GM18868 (cell line): ENCODE results near the gene KCNG2.
A peak's percentile ranks its signal among the peaks of the same experiment; 100 is the strongest.

Experiments
- ATAC-seq: cut with Tn5 transposase; IDR thresholded peaks from one replicate; pipeline ENCODE4 v1.9.1; 2021; ENCODE audit warnings: mild to moderate bottlenecking, moderate library complexity; ENCODE audit not compliant: unreplicated experiment

The KCNG2 gene

DNA sequence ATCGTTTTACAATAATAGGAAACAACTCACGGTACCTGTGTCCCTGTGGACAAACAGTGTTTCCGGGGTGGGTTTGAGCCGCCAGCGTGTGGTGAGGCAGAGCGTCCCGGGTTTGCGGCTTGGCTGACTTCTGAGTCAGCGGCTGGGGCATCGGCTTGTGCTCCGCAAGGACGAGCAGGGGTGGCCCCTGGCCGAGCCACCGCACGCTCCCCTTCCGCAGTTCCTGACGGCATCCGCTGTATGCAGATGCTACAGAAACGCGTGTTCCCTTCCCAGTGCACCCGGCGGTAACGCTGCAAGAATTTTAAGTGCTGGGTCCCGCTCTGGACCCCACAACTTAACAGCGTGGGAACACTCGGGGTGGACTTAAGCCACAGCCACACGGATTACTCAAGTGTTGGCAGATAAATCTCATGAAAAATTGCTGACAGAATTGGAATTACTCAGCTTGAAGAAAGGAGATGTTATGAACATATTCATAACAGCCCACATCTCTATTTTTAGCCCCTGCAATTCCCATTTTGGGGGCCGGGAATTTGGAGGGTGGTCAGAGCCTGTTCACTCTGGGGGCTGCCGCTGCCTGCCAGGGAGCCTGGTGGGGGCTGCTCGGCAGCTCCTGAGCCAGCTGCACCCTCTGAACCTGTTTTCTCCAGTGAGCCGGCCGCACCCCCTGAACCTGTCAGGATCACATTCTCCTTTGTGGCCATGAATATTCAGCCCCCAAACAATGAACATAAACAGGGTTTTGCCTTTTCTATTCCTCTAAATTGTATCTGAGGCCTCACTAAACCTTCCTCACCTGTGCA, 12.6 kb upstream of the KCNG2 start:
- no peak for ATAC-seq

DNA sequence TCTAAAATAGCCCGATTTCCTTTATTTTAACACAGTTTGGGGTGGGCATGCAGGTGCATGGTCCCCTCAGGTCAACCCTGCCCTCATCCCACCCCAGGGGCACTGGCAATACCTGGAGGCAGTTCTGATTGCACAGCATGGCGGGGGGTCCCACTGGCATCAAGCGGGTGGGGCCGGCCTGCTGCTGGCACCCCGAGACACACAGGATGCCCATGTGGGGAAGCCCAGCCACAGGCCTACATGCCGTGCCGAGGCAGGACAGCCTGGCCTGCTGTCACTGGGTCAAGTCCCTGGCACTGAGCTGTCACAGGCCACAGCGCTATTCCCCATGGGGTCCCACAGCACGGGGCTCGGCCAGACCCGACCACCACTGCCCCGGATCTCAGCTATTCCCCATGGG, 11.9 kb upstream of the KCNG2 start:
- ATAC-seq = no peak

DNA sequence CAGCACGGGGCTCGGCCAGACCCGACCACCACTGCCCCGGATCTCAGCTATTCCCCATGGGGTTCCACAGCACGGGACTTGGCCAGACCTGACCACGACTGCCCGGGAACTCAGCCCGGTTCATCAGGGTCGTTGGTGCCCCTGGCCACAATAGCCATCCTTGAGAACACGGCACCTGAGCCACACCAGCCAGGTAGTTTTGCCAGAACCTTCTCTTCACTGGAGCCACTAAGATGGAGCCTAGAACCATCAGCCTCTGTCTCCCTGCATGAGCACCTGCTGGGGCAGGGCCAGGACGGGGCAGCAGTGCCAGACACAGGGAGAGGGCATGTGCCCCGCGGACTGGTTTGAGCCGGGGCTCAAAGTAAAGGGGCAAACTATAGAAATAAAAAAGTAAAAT, 11.4 kb upstream of the KCNG2 start:
- no peak for ATAC-seq

DNA sequence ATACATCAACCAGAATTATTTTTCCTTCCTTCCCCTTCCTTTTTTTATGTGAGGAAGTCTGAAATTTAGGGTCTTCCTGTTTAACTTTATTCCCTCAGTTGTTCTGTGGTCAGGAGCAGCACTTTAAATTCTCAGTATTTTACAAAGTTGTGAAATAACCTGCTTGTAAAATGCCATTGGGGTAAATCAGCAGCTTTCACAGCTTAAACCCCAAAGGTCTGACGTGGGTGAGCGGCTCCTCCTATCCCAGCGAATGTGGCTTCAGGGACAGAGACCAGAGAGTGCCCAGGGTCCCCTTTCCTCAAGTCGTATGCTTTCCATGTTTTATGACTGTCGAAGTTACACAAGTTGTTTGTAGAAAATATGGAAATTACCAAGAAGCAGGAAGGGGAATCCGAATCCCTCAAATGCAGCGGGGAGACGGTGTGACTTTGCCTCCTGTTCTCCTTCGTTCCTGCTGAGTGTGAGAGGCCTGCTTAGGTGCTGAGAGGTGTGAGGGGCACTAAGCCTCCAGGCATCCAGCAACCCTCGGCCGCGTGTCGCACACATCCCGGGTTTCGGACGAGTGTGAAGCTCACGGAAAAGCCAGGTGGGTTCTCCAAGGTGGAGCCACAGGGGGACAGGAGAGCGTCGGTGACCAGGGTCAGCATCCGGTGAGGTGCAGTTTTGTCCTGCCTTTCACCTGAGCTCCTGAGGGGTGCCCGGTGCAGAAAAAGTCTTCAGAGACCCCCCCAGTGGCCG, 10.8 kb upstream of the KCNG2 start:
- no peak for ATAC-seq

DNA sequence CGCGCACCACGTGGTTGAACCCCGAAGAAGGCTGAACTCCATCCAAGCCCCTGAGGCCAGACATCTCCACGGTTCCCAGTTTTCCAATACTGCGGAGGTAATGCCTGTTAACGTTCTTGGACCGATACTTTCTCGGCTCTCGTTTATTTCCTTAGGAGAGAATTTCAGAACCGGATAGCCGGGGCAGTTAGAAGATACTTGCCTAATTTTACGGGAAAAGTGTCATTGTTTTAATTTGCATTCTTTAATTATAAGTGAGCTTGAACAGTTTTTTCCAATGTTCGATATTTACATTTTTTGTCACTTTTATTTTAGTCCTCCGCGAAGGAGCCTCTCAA, 10.2 kb upstream of the KCNG2 start:
- no peak for ATAC-seq

DNA sequence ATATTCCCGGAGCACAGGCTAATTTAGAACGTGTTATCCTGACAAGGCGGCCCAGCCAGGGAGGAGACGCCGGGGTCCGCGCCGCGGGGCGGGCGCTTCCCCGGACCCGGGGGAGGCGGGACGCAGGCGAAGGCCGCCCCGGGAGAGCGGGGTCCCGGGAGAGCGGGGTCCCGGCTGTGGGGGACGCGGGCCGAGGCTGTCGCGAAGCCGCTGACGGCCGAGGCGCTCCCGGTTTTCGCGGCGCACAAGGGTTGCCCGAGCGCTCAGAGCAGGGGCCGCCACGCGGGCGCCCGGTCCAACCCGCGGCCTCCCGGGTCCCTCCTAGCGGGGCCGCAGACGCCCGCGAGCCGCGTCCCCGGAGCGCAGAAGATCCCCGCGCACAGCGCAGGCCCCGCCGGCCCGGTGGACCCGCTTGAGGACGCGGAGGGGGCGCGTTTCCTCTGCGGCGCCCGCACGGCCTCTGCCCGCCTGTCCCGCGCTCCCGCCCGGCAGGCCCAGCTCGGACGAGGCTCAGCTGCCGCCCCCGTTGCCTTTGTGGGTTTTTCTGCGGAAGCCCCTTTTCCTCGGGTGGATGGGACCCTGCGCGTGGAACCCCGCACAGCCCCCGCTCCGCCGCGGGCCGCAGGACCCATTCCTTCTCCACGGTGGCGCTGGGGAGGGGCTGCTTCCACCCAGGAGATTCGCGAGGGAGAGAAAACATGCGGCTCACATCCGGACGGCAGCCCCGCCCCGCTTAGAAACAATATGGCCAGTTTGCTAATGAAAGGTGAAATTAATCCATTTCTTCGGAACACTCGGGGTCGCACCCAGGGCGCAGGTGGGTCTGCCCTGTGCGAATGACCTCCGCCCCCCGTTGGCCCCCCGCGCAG, 9.6 kb upstream of the KCNG2 start:
- ATAC-seq = no peak

DNA sequence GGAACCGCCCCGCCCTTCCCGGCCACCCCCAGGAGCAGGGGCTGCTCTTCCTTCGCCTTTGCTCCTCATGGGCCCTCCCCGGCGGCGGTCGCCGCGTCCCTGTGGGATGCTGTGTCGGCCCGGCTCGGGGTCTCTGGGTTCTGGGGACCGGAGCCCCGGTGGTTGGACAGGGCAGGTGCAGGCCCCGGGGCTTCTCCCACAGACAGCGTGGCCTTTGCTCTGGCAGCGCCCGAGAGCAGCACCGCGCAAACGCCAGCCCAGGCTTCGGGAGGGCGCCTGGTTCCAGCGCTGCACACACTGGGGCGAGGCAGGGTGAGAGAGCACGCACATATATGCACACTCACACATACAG, 9.0 kb upstream of the KCNG2 start:
- ATAC-seq = no peak

DNA sequence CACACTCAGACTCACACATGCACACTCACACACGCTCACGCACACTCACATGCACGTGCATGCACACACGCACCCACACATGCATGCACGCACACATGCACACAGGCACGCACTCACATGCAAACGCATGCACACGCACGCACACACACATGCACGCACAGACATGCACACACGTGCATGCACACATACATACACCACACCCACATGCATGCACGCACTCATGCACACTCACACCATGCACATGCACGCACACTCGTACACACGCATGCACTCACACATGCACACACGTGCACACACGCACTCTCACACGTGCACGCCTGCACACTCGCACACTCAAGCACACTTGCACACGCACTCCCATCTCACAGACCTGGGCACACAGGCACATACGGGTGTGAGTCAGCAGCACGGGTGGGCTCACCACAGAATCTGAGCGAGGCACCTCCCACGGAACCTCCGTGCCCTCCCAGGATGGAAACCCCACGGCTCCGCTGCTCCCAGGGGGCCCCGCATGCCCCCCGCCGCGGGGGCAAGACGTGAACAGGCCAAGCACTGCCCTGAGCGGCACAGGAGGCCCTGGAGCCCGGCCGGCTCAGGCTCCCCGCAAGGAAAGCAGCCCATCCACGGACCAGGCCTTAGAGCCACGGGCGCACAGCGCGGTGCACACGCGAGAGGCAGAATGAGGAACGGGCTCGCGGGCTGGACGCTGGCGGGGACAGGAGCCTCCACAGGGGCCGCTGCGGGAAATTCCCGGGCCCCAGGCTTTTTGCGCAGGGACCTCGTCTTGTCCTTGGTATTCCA, 8.4 kb upstream of the KCNG2 start:
- no peak for ATAC-seq

DNA sequence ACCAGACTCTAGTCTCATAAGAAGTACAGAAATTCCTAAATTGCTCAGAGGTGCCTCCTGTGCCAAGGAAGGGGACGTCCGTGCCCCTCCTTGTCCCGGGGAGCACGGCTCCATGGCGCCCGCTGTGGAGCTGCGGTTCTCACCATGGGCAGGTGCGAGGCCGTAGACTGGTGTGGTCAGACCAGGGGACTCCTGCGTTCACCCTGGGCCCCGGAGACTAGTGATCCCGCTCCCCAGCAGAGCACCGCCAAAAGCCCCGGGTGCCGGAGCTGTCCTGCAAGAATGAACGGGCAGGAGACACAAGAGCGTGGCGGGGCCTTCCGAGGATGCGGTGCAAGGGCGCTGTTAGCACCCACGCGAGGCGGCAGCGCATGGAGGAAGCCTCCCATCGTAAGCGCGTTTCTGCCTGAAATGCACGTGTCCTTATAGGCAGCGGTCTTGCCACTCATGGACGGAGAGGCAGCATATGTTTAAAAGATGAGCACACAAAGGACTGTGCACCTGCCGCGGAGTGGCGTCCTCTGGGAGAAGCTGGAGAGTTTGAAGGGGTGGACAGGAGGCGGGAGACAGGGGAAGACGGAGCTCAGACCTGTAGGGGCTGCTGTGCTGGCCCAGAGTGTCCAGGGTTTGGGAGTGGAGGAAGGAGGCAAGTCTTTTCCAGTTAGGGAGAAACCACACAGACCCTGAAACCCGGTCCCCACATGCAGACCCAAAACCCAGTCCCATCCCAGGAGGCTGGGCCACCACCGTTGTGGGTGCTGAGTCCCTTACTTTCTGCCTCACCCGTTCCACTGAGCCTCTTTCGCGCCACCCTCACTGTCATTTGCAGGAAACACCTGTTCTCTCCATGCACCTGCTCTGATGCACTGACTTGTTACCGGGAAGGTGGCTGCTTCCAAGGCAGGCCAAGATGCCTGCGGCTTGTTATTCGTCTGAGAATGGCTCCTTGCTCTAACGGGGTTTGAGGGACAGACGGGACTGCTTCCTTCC, 7.5 kb upstream of the KCNG2 start:
- ATAC-seq = no peak

DNA sequence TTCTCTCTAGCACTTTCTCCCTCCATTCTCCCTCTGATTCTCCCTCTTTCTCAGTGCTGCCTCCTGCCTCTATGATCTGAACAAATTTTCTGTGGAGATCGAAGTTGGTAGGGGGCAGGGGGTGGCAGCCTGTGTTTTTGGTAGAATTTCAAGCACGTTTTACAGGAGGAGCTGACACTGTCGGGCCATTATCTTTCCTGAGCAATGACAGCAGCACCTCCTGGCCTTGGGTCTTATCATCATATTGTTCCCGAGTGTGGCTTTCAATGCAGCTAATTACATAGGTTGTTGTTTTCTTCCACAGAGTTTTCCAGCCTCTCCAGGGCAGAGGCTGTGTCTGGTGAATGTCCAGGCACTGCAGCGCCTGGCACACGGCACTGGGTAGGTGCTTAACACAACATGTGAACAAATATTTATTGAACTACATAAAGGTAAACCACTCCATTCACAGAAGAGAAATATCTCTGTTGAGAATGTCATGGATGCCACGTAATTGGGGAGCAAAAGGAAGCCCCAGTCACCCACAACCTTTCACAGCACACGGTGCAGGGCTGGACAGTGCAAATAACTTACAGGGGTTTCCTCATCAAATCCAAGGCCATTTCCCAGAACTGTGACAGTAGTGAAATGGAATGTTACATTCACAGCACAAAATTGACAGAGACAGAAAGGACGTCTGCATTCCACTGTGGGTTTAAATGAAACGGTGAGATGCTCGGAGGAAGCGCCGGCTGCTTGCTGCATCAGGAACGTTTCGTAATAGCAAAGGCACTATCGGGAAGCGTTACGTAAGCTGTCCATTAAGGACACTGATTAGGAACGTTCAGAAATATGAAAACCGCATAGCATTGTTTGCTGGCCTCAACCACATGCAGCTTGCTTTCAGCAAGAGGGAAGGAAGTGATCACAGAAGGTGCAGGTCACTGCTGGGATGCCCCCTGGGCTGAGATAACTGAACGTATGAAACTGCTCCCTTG, 6.5 kb upstream of the KCNG2 start:
- ATAC-seq = no peak

DNA sequence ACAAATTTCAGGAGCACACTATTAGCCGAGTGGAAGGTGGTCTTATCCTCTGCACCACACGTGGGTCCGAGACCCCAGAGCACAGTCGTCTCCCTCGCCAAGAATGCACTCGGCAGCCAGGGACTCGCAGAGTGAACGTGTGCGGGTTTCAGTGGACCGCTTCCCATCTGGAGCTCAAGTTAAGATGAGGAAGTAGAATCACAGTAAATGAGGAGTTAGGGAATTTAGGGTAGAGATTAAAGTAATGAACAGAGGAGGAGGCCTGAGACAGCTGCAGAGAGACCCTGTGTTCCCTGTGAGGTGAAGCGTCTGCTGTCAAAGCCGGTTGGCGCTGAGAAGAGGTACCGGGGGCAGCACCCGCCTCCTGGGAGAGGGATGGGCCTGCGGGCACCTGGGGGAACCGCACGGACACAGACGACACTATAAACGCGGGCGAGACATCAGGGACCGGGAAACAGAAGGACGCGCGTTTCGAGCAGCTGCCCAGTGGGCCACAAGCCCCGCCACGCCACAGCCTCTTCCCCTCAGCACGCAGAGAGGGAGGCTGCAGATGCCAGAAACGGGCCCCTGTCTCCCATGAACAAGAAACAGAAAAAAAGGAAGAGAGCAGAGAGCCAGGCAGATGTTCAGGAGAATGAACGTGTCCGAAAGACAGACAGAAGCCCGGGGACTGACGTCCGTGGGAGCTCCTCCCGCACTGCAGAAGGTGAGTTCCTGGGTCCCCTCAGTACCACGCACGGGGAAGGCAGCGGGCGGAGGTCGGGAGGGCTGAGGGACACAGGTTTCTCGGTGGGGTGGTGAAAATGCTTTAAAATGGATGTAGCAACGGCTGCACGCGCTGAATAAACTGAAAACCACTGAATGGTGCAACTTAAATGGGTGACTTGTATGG, 5.4 kb upstream of the KCNG2 start:
- ATAC-seq = no peak

DNA sequence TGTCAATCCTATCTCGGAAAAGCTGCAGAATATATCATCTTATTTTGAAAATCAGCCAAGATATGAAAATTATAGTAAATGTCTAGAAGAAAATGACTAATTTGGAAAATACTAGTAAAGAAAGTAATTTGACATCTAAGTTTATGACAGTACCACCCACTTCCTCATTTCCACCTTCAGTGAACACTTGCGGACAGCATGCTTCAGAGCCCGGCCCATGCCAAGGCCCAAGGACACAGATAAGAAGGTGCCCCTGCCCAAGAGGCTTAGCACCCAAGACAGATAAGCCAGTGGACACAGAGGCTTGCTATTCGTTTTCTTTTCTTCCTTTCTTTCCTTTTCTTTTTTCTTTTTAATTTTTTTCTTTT, 4.8 kb upstream of the KCNG2 start:
- ATAC-seq = peak; percentile 74

DNA sequence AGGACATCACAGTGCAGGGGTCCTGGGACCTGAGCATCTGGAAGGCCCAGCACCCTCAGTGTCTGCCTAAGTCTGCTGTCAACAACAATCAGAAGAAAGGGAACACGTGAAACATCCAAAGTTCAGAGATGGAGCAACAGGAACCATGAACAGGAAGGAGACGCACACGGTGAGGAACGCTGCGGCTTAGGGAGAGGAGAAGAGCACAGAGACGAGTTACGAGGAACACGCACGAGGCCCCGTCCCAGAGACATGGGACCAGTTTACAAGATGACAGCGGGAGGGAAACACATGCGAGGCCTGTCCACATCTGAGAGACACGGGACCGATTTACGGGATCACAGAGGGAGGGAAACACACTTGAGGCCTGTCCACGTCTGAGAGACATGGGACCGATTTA, 2.9 kb upstream of the KCNG2 start:
- ATAC-seq = no peak

DNA sequence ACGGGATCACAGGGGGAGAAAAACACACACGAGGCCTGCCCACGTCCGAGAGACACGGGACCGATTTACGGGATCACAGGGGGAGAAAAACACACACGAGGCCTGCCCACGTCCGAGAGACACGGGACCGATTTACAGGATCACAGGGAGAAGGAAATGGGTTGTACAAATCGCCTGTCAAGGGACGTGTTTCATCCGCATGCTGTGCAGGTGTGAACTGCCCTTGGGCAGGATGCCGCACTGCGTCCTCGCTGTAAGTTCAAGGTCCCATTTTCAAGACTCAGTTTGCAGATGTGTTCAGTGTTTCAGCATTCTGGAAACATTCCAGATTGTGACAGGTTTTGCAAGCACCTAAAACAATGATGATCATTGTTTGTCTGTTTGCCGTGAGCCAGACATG, 2.3 kb upstream of the KCNG2 start:
- ATAC-seq = no peak

DNA sequence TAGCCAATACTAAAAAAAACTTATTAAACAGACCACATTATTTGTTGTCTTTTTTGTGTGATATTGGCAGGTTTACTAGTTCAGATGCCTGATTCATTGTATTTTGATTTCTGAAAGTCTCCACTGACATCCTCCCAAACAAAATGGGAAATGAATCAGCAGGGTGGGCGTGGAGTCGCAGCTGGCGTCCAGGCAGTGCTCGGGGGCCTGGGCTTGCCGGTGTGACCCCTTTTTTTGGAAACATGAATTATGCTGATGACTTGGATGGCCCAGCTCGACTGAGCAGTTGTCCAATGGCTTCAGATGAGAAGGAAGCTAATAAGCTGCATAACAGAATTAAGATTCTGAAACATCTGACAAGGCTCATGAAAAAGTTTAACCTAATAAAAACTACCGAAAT, 1.7 kb upstream of the KCNG2 start:
- ATAC-seq = no peak

DNA sequence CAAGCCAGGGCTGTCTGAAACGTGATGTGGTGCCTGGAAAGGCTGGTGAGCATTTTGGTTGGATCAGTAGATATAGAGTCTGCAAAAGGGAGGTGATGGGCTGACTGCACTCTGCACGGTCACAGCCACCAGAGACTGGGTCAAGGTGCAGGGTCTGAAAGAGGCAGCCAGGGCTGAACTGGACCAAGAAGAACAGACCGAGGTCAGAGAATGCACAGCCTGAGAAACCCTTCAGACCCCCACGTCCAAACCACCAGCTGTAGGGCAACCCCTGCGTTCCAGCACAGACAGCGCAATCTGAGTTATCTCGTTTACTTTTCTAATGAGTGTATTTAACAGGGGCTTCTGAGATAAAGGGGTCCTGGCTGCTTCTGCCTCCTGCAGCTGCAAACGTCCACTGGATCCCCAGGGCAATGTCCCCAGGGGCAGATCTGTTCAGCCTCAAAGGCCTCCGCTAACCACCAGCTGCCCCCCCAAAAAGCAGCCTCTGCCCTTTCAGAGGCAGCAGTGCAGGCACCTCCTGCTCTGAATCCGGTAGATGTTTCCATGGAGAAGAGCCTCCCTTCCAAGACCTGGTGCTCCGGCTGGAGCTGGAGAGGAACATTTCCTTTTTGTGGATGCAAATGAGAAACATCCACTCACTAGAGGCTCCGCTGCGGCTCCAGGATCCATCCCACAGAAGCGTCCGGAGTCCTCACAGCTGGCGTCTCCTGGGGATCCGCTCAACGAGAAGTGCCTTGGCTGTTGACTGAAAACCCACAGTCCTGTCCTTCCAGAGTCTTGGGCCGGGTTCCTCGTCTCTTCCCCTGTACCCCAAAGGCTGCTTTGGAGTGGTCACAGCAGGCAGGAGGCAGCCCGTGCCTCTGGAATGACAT, 970 bp upstream of the KCNG2 start:
- no peak for ATAC-seq
